GM21619 (cell line): ENCODE data around the gene DNAH11.
"Not testable (repeated sequence)": the region's sequence is repeated elsewhere in the genome, so short reads cannot be mapped to it uniquely, and the experiment has no call there.

ENCODE experiments used
- ATAC-seq: cut with Tn5 transposase; IDR thresholded peaks from one replicate; pipeline ENCODE4 v1.9.1; 2021; ENCODE audit not compliant: unreplicated experiment

Gene DNAH11

GRCh38 chr7:21766218-21766617, 223.4 kb downstream of the DNAH11 start:
- ATAC-seq = no peak

GRCh38 chr7:21767300-21767900, 224.6 kb downstream of the DNAH11 start:
- ATAC-seq = peak; percentile 80

- no peak for ATAC-seq
Observed at GRCh38 chr7:21768279-21768678, 225.4 kb downstream of the DNAH11 start.

GRCh38 chr7:21771266-21771665, 228.4 kb downstream of the DNAH11 start:
- ATAC-seq = no peak

- ATAC-seq = no peak
Observed at GRCh38 chr7:21771906-21772610, 229.2 kb downstream of the DNAH11 start.

GRCh38 chr7:21773326-21773725, 230.5 kb downstream of the DNAH11 start:
- no peak for ATAC-seq

- ATAC-seq = no peak
Observed at GRCh38 chr7:21777921-21778320, 235.1 kb downstream of the DNAH11 start.

- no peak for ATAC-seq
Observed at GRCh38 chr7:21778953-21779352, 236.1 kb downstream of the DNAH11 start.

GRCh38 chr7:21782996-21783395, 240.2 kb downstream of the DNAH11 start:
- ATAC-seq = no peak

- ATAC-seq = no peak
Observed at GRCh38 chr7:21784989-21785388, 242.2 kb downstream of the DNAH11 start.

GRCh38 chr7:21805791-21806190, 263.0 kb downstream of the DNAH11 start:
- ATAC-seq = no peak

GRCh38 chr7:21806388-21806787, 263.5 kb downstream of the DNAH11 start:
- no peak for ATAC-seq

- no peak for ATAC-seq
Observed at GRCh38 chr7:21819048-21819447, 276.2 kb downstream of the DNAH11 start.

GRCh38 chr7:21828841-21829240, 286.0 kb downstream of the DNAH11 start:
- no peak for ATAC-seq

GRCh38 chr7:21829731-21830130, 286.9 kb downstream of the DNAH11 start:
- ATAC-seq = no peak

- ATAC-seq = no peak
Observed at GRCh38 chr7:21844742-21845141, 301.9 kb downstream of the DNAH11 start.

GRCh38 chr7:21850531-21851285, 307.9 kb downstream of the DNAH11 start:
- ATAC-seq = no peak

- no peak for ATAC-seq
Observed at GRCh38 chr7:21851559-21851967, 308.7 kb downstream of the DNAH11 start.

GRCh38 chr7:21865631-21866204, 322.9 kb downstream of the DNAH11 start:
- ATAC-seq = not testable (repeated sequence)

GRCh38 chr7:21866731-21867130, 323.9 kb downstream of the DNAH11 start:
- no peak for ATAC-seq

GRCh38 chr7:21867226-21867625, 324.4 kb downstream of the DNAH11 start:
- no peak for ATAC-seq
